Keratinocyte (primary cell): ENCODE measurements around the gene RTP3. TPM values are rescaled to one million over a fixed set of nuclear protein-coding genes. Genes with fewer than 3 reads are reported as not detected.
"Not testable (repeated sequence)": the region's sequence is repeated elsewhere in the genome, so short reads cannot be mapped to it uniquely, and the experiment has no call there.

ENCODE experiments used
- DNase-seq: peaks from one replicate; pipeline ENCODE4 v3.0.0-alpha.2; 2011; ENCODE audit warnings: low read depth, missing footprints, low spot score
- FAIRE-seq: peaks from 2 replicates; lab custom pipeline; 2011; peaks lifted over from hg19 to GRCh38; lab: Jason Lieb, UNC
- H2AFZ ChIP-seq: 2 replicates; pipeline ENCODE4 v1.6.0; 2012; ENCODE audit warnings: low read length, control low read depth, inconsistent platforms; ENCODE audit not compliant: control insufficient read depth
- H3K27ac ChIP-seq: 2 replicates; pipeline ENCODE4 v1.5.1; 2011; ENCODE audit warnings: low read length; ENCODE audit not compliant: control insufficient read depth, insufficient read depth
- H3K27me3 ChIP-seq: 3 replicates; pipeline ENCODE4 v1.6.0; 2011; ENCODE audit warnings: low read length; ENCODE audit not compliant: control insufficient read depth, insufficient read depth; ENCODE audit errors: extremely low read depth
- H3K36me3 ChIP-seq, 2 experiments: 2 replicates in 1 of 2; 3 replicates in 1 of 2; pipeline ENCODE4 v1.5.1; 2011; ENCODE audit warnings: low read length in 2 of 2, mild to moderate bottlenecking in 1 of 2; ENCODE audit not compliant: control insufficient read depth in 2 of 2, insufficient read depth in 2 of 2; ENCODE audit errors: extremely low read depth in 1 of 2
- H3K4me1 ChIP-seq: 3 replicates; pipeline ENCODE4 v1.5.1; 2011; ENCODE audit warnings: low read length; ENCODE audit not compliant: control insufficient read depth, insufficient read depth; ENCODE audit errors: extremely low read depth
- H3K4me2 ChIP-seq: 3 replicates; pipeline ENCODE4 v1.6.0; 2011; ENCODE audit warnings: low read depth, low read length; ENCODE audit not compliant: control insufficient read depth, insufficient read depth; ENCODE audit errors: extremely low read depth
- H3K4me3 ChIP-seq, 3 experiments: fragments of 200-600 bp in 1 of 3; sonication (generic) in 1 of 3; 2 replicates in 2 of 3; 3 replicates in 1 of 3; pipeline ENCODE4 v1.5.1; 2011 to 2016; ENCODE audit warnings: low read length in 3 of 3, mild to moderate bottlenecking in 3 of 3, control low read depth in 2 of 3, inconsistent platforms in 1 of 3, low read depth in 1 of 3, mixed read lengths in 1 of 3, mixed run types in 1 of 3, moderate library complexity in 1 of 3; ENCODE audit not compliant: control insufficient read depth in 2 of 3, insufficient read depth in 2 of 3; ENCODE audit errors: extremely low read depth in 1 of 3
- H3K79me2 ChIP-seq: 2 replicates; pipeline ENCODE4 v1.6.0; 2012; ENCODE audit warnings: low read length; ENCODE audit not compliant: control insufficient read depth, insufficient read depth
- H3K9ac ChIP-seq: 3 replicates; pipeline ENCODE4 v1.6.0; 2011; ENCODE audit warnings: low read length; ENCODE audit not compliant: control insufficient read depth, insufficient read depth; ENCODE audit errors: extremely low read depth
- H3K9me1 ChIP-seq: 3 replicates; pipeline ENCODE4 v1.6.0; 2011; ENCODE audit warnings: low read length; ENCODE audit not compliant: control insufficient read depth, insufficient read depth; ENCODE audit errors: extremely low read depth
- H3K9me3 ChIP-seq: 2 replicates; pipeline ENCODE4 v1.5.1; 2012; ENCODE audit warnings: low read depth, low read length; ENCODE audit not compliant: control insufficient read depth
- H4K20me1 ChIP-seq: 3 replicates; pipeline ENCODE4 v1.6.0; 2011; ENCODE audit warnings: low read length; ENCODE audit not compliant: control insufficient read depth, insufficient read depth; ENCODE audit errors: extremely low read depth
- EZH2 ChIP-seq: IDR thresholded peaks from one replicate; pipeline ENCODE4 v1.6.1; 2012; ENCODE audit warnings: inconsistent platforms, mild to moderate bottlenecking, low read length, moderate library complexity
- dilution Hi-C: fragments of 300-500 bp; cut with MboI; formaldehyde crosslinking; loops from one replicate; pipeline ENCODE4 v1.7.0; 2020; ENCODE audit warnings: low sequenced_read_pairs; ENCODE audit not compliant: extremely low pct_ligation_motif_present
- polyA plus RNA-seq, 5 experiments: library from polyadenylated mRNA; depleted of rRNA in 3 of 5; stranded (reverse) in 3 of 5; stranded (forward) in 1 of 5; unstranded in 1 of 5; fragments of >200 nt; gene quantifications; 1 replicate in 1 of 5; 2 replicates in 3 of 5; 3 replicates in 1 of 5; pipeline versions ENCODE4 v1.2.1 to v1.2.3, GENCODE V29; 2011 to 2012; ENCODE audit warnings: missing spikeins in 2 of 5, low read depth in 1 of 5, low replicate concordance in 1 of 5
- TF ChIP-seq, protein P1 (sequence below), 3 experiments: IDR thresholded peaks in 1 of 3; conservative IDR thresholded peaks in 1 of 3; optimal IDR thresholded peaks in 1 of 3; 2 replicates in 2 of 3; 3 replicates in 1 of 3; pipeline versions ENCODE3 to v1.5.1; 2011; ENCODE audit warnings: low read length in 3 of 3, mild to moderate bottlenecking in 3 of 3, moderate library complexity in 2 of 3, control low read depth in 1 of 3, inconsistent platforms in 1 of 3; ENCODE audit not compliant: insufficient read depth in 2 of 3; ENCODE audit errors: extremely low read depth in 1 of 3

The RTP3 gene
- polyA plus RNA-seq, 1 donor (not counting 4 experiments of a cell fraction or from before 2014, with no cell fraction given), result not detected

GRCh38 chr3:46537316-46537715 lies 39.5 kb downstream of the RTP3 start:
- Histone ChIP-seq H3K4me3 (no peak overlapping the region), H4K20me1 (no peaks in the 10 kb centered on the region), H2AFZ (no peak overlapping the region), H3K4me1 (peaks cover 5% of the 10 kb centered on the region), H3K27ac (no peak overlapping the region), H3K79me2 (no peaks in the 10 kb centered on the region), H3K9me1 (no peaks in the 10 kb centered on the region), H3K9me3 (no peaks in the 10 kb centered on the region), H3K9ac (no peak overlapping the region), H3K36me3 (no peaks in the 10 kb centered on the region), H3K27me3 (no peaks in the 10 kb centered on the region), H3K4me2 (no peak overlapping the region)
- TF ChIP-seq EZH2, result no peak
- TF ChIP-seq, protein P1, sequence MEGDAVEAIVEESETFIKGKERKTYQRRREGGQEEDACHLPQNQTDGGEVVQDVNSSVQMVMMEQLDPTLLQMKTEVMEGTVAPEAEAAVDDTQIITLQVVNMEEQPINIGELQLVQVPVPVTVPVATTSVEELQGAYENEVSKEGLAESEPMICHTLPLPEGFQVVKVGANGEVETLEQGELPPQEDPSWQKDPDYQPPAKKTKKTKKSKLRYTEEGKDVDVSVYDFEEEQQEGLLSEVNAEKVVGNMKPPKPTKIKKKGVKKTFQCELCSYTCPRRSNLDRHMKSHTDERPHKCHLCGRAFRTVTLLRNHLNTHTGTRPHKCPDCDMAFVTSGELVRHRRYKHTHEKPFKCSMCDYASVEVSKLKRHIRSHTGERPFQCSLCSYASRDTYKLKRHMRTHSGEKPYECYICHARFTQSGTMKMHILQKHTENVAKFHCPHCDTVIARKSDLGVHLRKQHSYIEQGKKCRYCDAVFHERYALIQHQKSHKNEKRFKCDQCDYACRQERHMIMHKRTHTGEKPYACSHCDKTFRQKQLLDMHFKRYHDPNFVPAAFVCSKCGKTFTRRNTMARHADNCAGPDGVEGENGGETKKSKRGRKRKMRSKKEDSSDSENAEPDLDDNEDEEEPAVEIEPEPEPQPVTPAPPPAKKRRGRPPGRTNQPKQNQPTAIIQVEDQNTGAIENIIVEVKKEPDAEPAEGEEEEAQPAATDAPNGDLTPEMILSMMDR (optimal IDR thresholded peaks at IDR 0.05 in 1 of 3, IDR thresholded peaks at IDR 0.05 in 1 of 3, conservative IDR thresholded peaks at IDR 0.05 in 1 of 3; ENCODE audit: extremely low read depth in 1 of 3, insufficient read depth in 2 of 3, low read length in 3 of 3), result no peak
- DNase-seq, result no peak
- dilution Hi-C loops, result no loop called here
- no peak for FAIRE-seq

DNA sequence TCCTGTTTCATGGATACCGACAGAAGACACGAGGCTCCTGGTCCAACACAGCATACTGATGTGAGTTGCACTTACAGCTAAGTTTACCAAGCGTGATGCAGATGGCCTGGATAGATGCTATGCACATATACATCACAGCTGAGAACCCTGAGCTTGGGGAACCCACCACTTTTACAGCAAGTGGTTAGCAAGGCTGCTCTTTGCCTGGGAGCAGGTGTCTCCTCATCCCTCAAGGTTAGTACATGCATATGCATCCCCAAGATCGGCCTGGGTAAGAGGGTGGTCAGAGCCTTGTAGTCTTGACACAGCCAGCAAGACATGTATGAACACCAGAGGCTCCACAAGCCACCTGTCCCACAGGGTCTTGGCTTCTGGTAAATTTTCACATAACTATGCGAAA lies 40.0 kb downstream of the RTP3 start:
- TF ChIP-seq EZH2, result no peak
- TF ChIP-seq, protein P1 (optimal IDR thresholded peaks at IDR 0.05 in 1 of 3, IDR thresholded peaks at IDR 0.05 in 1 of 3, conservative IDR thresholded peaks at IDR 0.05 in 1 of 3; ENCODE audit: extremely low read depth in 1 of 3, insufficient read depth in 2 of 3, low read length in 3 of 3), result no peak
- no peak overlapping the region for H3K27ac ChIP-seq
- dilution Hi-C loops, result no loop called here

GRCh38 chr3:46538425-46538802 lies 40.6 kb downstream of the RTP3 start:
- H3K9ac ChIP-seq, H3K27ac ChIP-seq, H4K20me1 ChIP-seq, DNase-seq, H3K9me1 ChIP-seq, H3K4me1 ChIP-seq, H3K9me3 ChIP-seq, FAIRE-seq, H3K4me3 ChIP-seq, H2AFZ ChIP-seq, H3K27me3 ChIP-seq, H3K79me2 ChIP-seq, H3K36me3 ChIP-seq, dilution Hi-C loops: not testable (repeated sequence)
- peak overlapping the region; percentile 8 for H3K4me2 ChIP-seq

More for the DNA sequence above, 40.0 kb downstream of the RTP3 start:
- Histone ChIP-seq H3K9ac (no peak overlapping the region), H3K27me3 (no peaks in the 10 kb centered on the region), H3K4me1 (peaks cover 5% of the 10 kb centered on the region), H3K9me1 (no peaks in the 10 kb centered on the region), H2AFZ (no peak overlapping the region), H3K4me3 (no peak overlapping the region), H3K9me3 (no peaks in the 10 kb centered on the region), H3K4me2 (no peak overlapping the region), H4K20me1 (no peaks in the 10 kb centered on the region), H3K79me2 (no peaks in the 10 kb centered on the region), H3K36me3 (no peaks in the 10 kb centered on the region)
- FAIRE-seq (no peak), DNase-seq (no peak)
